Mesendoderm (in vitro differentiated cells): ENCODE results near the gene CDCP2.

ENCODE experiments used
- DNase-seq: peaks from one replicate; pipeline ENCODE4 v3.0.0; 2013
- H2AK5ac ChIP-seq: 2 replicates; pipeline ENCODE4 v1.6.1; 2013; ENCODE audit warnings: low read length, inconsistent platforms
- H2BK120ac ChIP-seq: 2 replicates; pipeline ENCODE4 v1.6.1; 2013; ENCODE audit warnings: low read depth, mild to moderate bottlenecking, low read length, moderate library complexity, mixed read lengths
- H2BK15ac ChIP-seq: replicated peaks from 2 replicates; pipeline ENCODE4 v1.6.1; 2013; ENCODE audit warnings: low read depth, mild to moderate bottlenecking, moderate library complexity
- H2BK5ac ChIP-seq: 2 replicates; pipeline ENCODE4 v1.6.1; 2013; ENCODE audit warnings: low read length, inconsistent platforms
- H3K18ac ChIP-seq: 2 replicates; pipeline ENCODE4 v1.6.1; 2013; ENCODE audit warnings: mild to moderate bottlenecking, low read length, mixed read lengths
- H3K23ac ChIP-seq: one replicate; pipeline ENCODE4 v1.6.1; 2013; ENCODE audit warnings: low read length
- H3K27ac ChIP-seq: 2 replicates; pipeline ENCODE4 v1.5.1; 2013; ENCODE audit warnings: low read depth, mild to moderate bottlenecking, inconsistent platforms, low read length, moderate library complexity
- H3K27me3 ChIP-seq: 2 replicates; pipeline ENCODE4 v1.6.1; 2013; ENCODE audit warnings: low read length, control low read depth, mild to moderate bottlenecking, inconsistent platforms; ENCODE audit not compliant: insufficient read depth, poor library complexity
- H3K36me3 ChIP-seq: 2 replicates; pipeline ENCODE4 v1.6.1; 2013; ENCODE audit warnings: low read length, inconsistent platforms; ENCODE audit not compliant: control insufficient read depth, insufficient read depth
- H3K4ac ChIP-seq: one replicate; pipeline ENCODE4 v1.6.1; 2013; ENCODE audit warnings: low read depth, mild to moderate bottlenecking, low read length, moderate library complexity
- H3K4me1 ChIP-seq: 2 replicates; pipeline ENCODE4 v1.6.1; 2013; ENCODE audit warnings: low read depth, low read length, inconsistent platforms; ENCODE audit not compliant: control insufficient read depth
- H3K4me2 ChIP-seq: 2 replicates; pipeline ENCODE4 v1.6.1; 2013; ENCODE audit warnings: low read length
- H3K4me3 ChIP-seq: 2 replicates; pipeline ENCODE4 v1.5.1; 2013; ENCODE audit warnings: mild to moderate bottlenecking, low read length
- H3K56ac ChIP-seq: one replicate; pipeline ENCODE4 v1.6.1; 2013; ENCODE audit warnings: low read length
- H3K79me1 ChIP-seq: 2 replicates; pipeline ENCODE4 v1.6.1; 2013; ENCODE audit warnings: low read length, inconsistent platforms
- H3K79me2 ChIP-seq: 2 replicates; pipeline ENCODE4 v1.6.1; 2013; ENCODE audit warnings: mild to moderate bottlenecking, low read length; ENCODE audit not compliant: control insufficient read depth, insufficient read depth
- H3K9ac ChIP-seq: 2 replicates; pipeline ENCODE4 v1.6.1; 2013; ENCODE audit warnings: low read length, inconsistent platforms
- H4K5ac ChIP-seq: one replicate; pipeline ENCODE4 v1.6.1; 2013; ENCODE audit warnings: low read length
- H4K8ac ChIP-seq: one replicate; pipeline ENCODE4 v1.6.1; 2013; ENCODE audit warnings: low read depth, mild to moderate bottlenecking, control low read depth, low read length, moderate library complexity
- WGBS: extraction: QIAGEN DNeasy Blood & Tissue Kit; methylation state at CpG from one replicate; pipeline ENCODE4 v1.1.7; 2013; ENCODE audit warnings: low lambda C conversion rate, missing lambda C conversion rate; ENCODE audit not compliant: insufficient coverage; ENCODE audit errors: extremely low coverage; 5-methylcytosine and 5-hydroxymethylcytosine counted together

The CDCP2 gene

GRCh38 chr1:54156201-54156600 lies 3.4 kb upstream of the CDCP2 start:
- Histone ChIP-seq H3K56ac (no peak overlapping the region), H2BK15ac (no peak overlapping the region), H2AK5ac (no peak overlapping the region), H3K79me1 (no peaks in the 10 kb centered on the region), H3K9ac (no peak overlapping the region), H3K27ac (no peak overlapping the region), H3K18ac (no peak overlapping the region), H3K4me3 (no peak overlapping the region), H3K36me3 (no peaks in the 10 kb centered on the region), H3K79me2 (no peaks in the 10 kb centered on the region), H2BK5ac (no peak overlapping the region), H3K4me2 (no peak overlapping the region), H3K4ac (no peak overlapping the region), H4K8ac (no peak overlapping the region), H3K4me1 (peaks cover 3% of the 10 kb centered on the region), H3K27me3 (no peaks in the 10 kb centered on the region), H3K23ac (no peak overlapping the region), H4K5ac (no peak overlapping the region), H2BK120ac (no peak overlapping the region)
- DNase-seq: no peak
- no CpG with 5 or more reads among the region's 3 CpGs for WGBS

- H3K4me2 ChIP-seq: no peak overlapping the region
- H3K79me2 ChIP-seq: no peaks in the 10 kb centered on the region
- H3K36me3 ChIP-seq: no peaks in the 10 kb centered on the region
- H3K27ac ChIP-seq: no peak overlapping the region
- peak; percentile 78 for DNase-seq
- no peak overlapping the region for H4K8ac ChIP-seq
- H3K79me1 ChIP-seq: no peaks in the 10 kb centered on the region
- H2BK5ac ChIP-seq: no peak overlapping the region
- H4K5ac ChIP-seq: no peak overlapping the region
- H3K56ac ChIP-seq: no peak overlapping the region
- no peak overlapping the region for H3K4ac ChIP-seq
- no peaks in the 10 kb centered on the region for H3K27me3 ChIP-seq
- no CpG with 5 or more reads among the region's 19 CpGs for WGBS
- no peak overlapping the region for H2BK120ac ChIP-seq
- H3K9ac ChIP-seq: no peak overlapping the region
- no peak overlapping the region for H2BK15ac ChIP-seq
- no peak overlapping the region for H3K23ac ChIP-seq
- H3K4me3 ChIP-seq: no peak overlapping the region
- no peak overlapping the region for H3K18ac ChIP-seq
- H2AK5ac ChIP-seq: no peak overlapping the region
- peaks cover 3% of the 10 kb centered on the region for H3K4me1 ChIP-seq
Observed at GRCh38 chr1:54153535-54154439, 987 bp upstream of the CDCP2 start.

DNA sequence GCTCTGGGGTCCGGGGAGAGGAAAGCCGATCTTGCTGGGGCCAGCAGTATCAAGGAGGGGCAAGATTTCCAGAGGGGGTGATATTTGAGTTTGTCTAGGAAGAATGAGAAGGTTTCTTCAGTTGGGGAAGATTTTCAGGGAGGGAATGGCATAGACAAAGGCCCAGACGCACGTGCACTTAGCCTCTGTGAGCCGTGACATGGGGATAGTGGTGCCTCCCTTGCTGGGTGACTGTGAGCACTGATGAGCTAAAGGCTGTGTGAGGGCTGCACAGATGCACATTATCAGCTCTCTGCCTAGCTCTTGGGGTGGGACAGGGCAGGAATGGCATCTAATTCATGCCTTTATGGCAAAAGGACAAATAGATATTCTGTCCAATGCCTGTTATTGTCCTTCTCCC lies 1.8 kb downstream of the CDCP2 start:
- H3K56ac ChIP-seq: no peak overlapping the region
- H3K23ac ChIP-seq: no peak overlapping the region
- no peak overlapping the region for H2BK120ac ChIP-seq
- peaks cover 3% of the 10 kb centered on the region for H3K4me1 ChIP-seq
- H2AK5ac ChIP-seq: no peak overlapping the region
- no peak overlapping the region for H3K4me3 ChIP-seq
- no peak overlapping the region for H3K4ac ChIP-seq
- no peaks in the 10 kb centered on the region for H3K36me3 ChIP-seq
- H3K4me2 ChIP-seq: no peak overlapping the region
- no peak overlapping the region for H3K18ac ChIP-seq
- no peak overlapping the region for H4K8ac ChIP-seq
- no peak overlapping the region for H4K5ac ChIP-seq
- H3K27ac ChIP-seq: no peak overlapping the region
- no CpG with 5 or more reads among the region's 5 CpGs for WGBS
- H3K79me2 ChIP-seq: no peaks in the 10 kb centered on the region
- no peak for DNase-seq
- no peaks in the 10 kb centered on the region for H3K79me1 ChIP-seq
- no peak overlapping the region for H2BK15ac ChIP-seq
- H2BK5ac ChIP-seq: no peak overlapping the region
- no peaks in the 10 kb centered on the region for H3K27me3 ChIP-seq
- no peak overlapping the region for H3K9ac ChIP-seq

- no CpG with 5 or more reads among the region's 3 CpGs for WGBS
- Histone ChIP-seq H2AK5ac (no peak overlapping the region), H3K27me3 (no peaks in the 10 kb centered on the region), H3K4me2 (no peak overlapping the region), H2BK15ac (no peak overlapping the region), H3K9ac (no peak overlapping the region), H3K4ac (no peak overlapping the region), H4K5ac (no peak overlapping the region), H3K23ac (no peak overlapping the region), H3K36me3 (no peaks in the 10 kb centered on the region), H3K56ac (no peak overlapping the region), H3K4me3 (no peak overlapping the region), H4K8ac (no peak overlapping the region), H3K18ac (no peak overlapping the region), H2BK5ac (no peak overlapping the region), H3K79me1 (no peaks in the 10 kb centered on the region), H3K27ac (no peak overlapping the region), H3K4me1 (peaks cover 3% of the 10 kb centered on the region), H3K79me2 (no peaks in the 10 kb centered on the region), H2BK120ac (no peak overlapping the region)
- DNase-seq: no peak
Observed at GRCh38 chr1:54149734-54150133, 3.1 kb downstream of the CDCP2 start.

DNA sequence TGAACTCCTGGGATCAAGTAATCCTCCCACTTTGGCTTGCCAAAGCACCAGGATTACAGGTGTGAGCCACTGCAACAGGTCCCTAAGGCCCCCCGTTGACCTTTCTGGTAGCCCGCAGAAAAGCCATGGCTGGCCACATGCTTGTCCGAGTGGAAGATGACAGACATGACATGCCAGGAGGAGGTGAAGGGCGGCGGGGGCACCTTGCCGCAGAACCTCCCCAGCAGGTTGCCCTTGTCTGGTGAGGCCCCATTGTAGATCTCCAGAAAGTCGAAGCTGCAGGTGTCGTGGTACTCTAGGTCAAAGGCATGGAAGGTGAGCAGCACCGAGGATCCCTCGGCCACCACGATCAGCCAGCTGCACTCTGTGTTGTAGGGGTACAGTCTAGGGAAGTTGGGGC lies 8.4 kb downstream of the CDCP2 start:
- no peak for DNase-seq
- Histone ChIP-seq H3K79me1 (no peaks in the 10 kb centered on the region), H2BK15ac (no peak overlapping the region), H3K36me3 (no peaks in the 10 kb centered on the region), H3K23ac (no peak overlapping the region), H2BK120ac (no peak overlapping the region), H4K5ac (no peak overlapping the region), H3K4me3 (no peak overlapping the region), H3K79me2 (no peaks in the 10 kb centered on the region), H3K27ac (no peak overlapping the region), H3K4me1 (no peaks in the 10 kb centered on the region), H3K18ac (no peak overlapping the region), H3K4me2 (no peak overlapping the region), H2BK5ac (no peak overlapping the region), H3K4ac (no peak overlapping the region), H3K9ac (no peak overlapping the region), H2AK5ac (no peak overlapping the region), H3K56ac (no peak overlapping the region), H3K27me3 (no peaks in the 10 kb centered on the region), H4K8ac (no peak overlapping the region)
- no CpG with 5 or more reads among the region's 11 CpGs for WGBS
